Keratinocyte (primary cell): Measurements from ENCODE around the gene ASCL1. TPM values are rescaled to one million over a fixed set of nuclear protein-coding genes. Genes with fewer than 3 reads are reported as not detected.

Source experiments
- DNase-seq: peaks from one replicate; pipeline ENCODE4 v3.0.0-alpha.2; 2011; ENCODE audit warnings: low read depth, missing footprints, low spot score
- FAIRE-seq: peaks from 2 replicates; lab custom pipeline; 2011; peaks lifted over from hg19 to GRCh38; lab: Jason Lieb, UNC
- H2AFZ ChIP-seq: 2 replicates; pipeline ENCODE4 v1.6.0; 2012; ENCODE audit warnings: low read length, control low read depth, inconsistent platforms; ENCODE audit not compliant: control insufficient read depth
- H3K27ac ChIP-seq: 2 replicates; pipeline ENCODE4 v1.5.1; 2011; ENCODE audit warnings: low read length; ENCODE audit not compliant: control insufficient read depth, insufficient read depth
- H3K27me3 ChIP-seq: 3 replicates; pipeline ENCODE4 v1.6.0; 2011; ENCODE audit warnings: low read length; ENCODE audit not compliant: control insufficient read depth, insufficient read depth; ENCODE audit errors: extremely low read depth
- H3K36me3 ChIP-seq, 2 experiments: 2 replicates in 1 of 2; 3 replicates in 1 of 2; pipeline ENCODE4 v1.5.1; 2011; ENCODE audit warnings: low read length in 2 of 2, mild to moderate bottlenecking in 1 of 2; ENCODE audit not compliant: control insufficient read depth in 2 of 2, insufficient read depth in 2 of 2; ENCODE audit errors: extremely low read depth in 1 of 2
- H3K4me1 ChIP-seq: 3 replicates; pipeline ENCODE4 v1.5.1; 2011; ENCODE audit warnings: low read length; ENCODE audit not compliant: control insufficient read depth, insufficient read depth; ENCODE audit errors: extremely low read depth
- H3K4me2 ChIP-seq: 3 replicates; pipeline ENCODE4 v1.6.0; 2011; ENCODE audit warnings: low read depth, low read length; ENCODE audit not compliant: control insufficient read depth, insufficient read depth; ENCODE audit errors: extremely low read depth
- H3K4me3 ChIP-seq, 3 experiments: fragments of 200-600 bp in 1 of 3; sonication (generic) in 1 of 3; 2 replicates in 2 of 3; 3 replicates in 1 of 3; pipeline ENCODE4 v1.5.1; 2011 to 2016; ENCODE audit warnings: low read length in 3 of 3, mild to moderate bottlenecking in 3 of 3, control low read depth in 2 of 3, inconsistent platforms in 1 of 3, low read depth in 1 of 3, mixed read lengths in 1 of 3, mixed run types in 1 of 3, moderate library complexity in 1 of 3; ENCODE audit not compliant: control insufficient read depth in 2 of 3, insufficient read depth in 2 of 3; ENCODE audit errors: extremely low read depth in 1 of 3
- H3K79me2 ChIP-seq: 2 replicates; pipeline ENCODE4 v1.6.0; 2012; ENCODE audit warnings: low read length; ENCODE audit not compliant: control insufficient read depth, insufficient read depth
- H3K9ac ChIP-seq: 3 replicates; pipeline ENCODE4 v1.6.0; 2011; ENCODE audit warnings: low read length; ENCODE audit not compliant: control insufficient read depth, insufficient read depth; ENCODE audit errors: extremely low read depth
- H3K9me1 ChIP-seq: 3 replicates; pipeline ENCODE4 v1.6.0; 2011; ENCODE audit warnings: low read length; ENCODE audit not compliant: control insufficient read depth, insufficient read depth; ENCODE audit errors: extremely low read depth
- H3K9me3 ChIP-seq: 2 replicates; pipeline ENCODE4 v1.5.1; 2012; ENCODE audit warnings: low read depth, low read length; ENCODE audit not compliant: control insufficient read depth
- H4K20me1 ChIP-seq: 3 replicates; pipeline ENCODE4 v1.6.0; 2011; ENCODE audit warnings: low read length; ENCODE audit not compliant: control insufficient read depth, insufficient read depth; ENCODE audit errors: extremely low read depth
- CTCF ChIP-seq, 3 experiments: IDR thresholded peaks in 1 of 3; conservative IDR thresholded peaks in 1 of 3; optimal IDR thresholded peaks in 1 of 3; 2 replicates in 2 of 3; 3 replicates in 1 of 3; pipeline versions ENCODE3 to v1.5.1; 2011; ENCODE audit warnings: low read length in 3 of 3, mild to moderate bottlenecking in 3 of 3, moderate library complexity in 2 of 3, control low read depth in 1 of 3, inconsistent platforms in 1 of 3; ENCODE audit not compliant: insufficient read depth in 2 of 3; ENCODE audit errors: extremely low read depth in 1 of 3
- EZH2 ChIP-seq: IDR thresholded peaks from one replicate; pipeline ENCODE4 v1.6.1; 2012; ENCODE audit warnings: inconsistent platforms, mild to moderate bottlenecking, low read length, moderate library complexity
- dilution Hi-C: fragments of 300-500 bp; cut with MboI; formaldehyde crosslinking; loops from one replicate; pipeline ENCODE4 v1.7.0; 2020; ENCODE audit warnings: low sequenced_read_pairs; ENCODE audit not compliant: extremely low pct_ligation_motif_present
- polyA minus RNA-seq, 3 experiments: library from RNA; depleted of rRNA, polyadenylated mRNA; stranded (reverse); fragments of >200 nt; gene quantifications; 1 replicate in 1 of 3; 2 replicates in 1 of 3; 3 replicates in 1 of 3; pipeline ENCODE4 v1.2.3, GENCODE V29; 2011
- polyA plus RNA-seq, 5 experiments: library from polyadenylated mRNA; depleted of rRNA in 3 of 5; stranded (reverse) in 3 of 5; stranded (forward) in 1 of 5; unstranded in 1 of 5; fragments of >200 nt; gene quantifications; 1 replicate in 1 of 5; 2 replicates in 3 of 5; 3 replicates in 1 of 5; pipeline versions ENCODE4 v1.2.1 to v1.2.3, GENCODE V29; 2011 to 2012; ENCODE audit warnings: missing spikeins in 2 of 5, low read depth in 1 of 5, low replicate concordance in 1 of 5

Gene ASCL1
- polyA plus RNA-seq (0.03 TPM in 1 of 3 replicates, not detected in the others), polyA minus RNA-seq (not detected in 3 replicates)
- polyA plus RNA-seq (2011; ENCODE audit: low read depth): not detected
- not detected in 2 replicates for polyA plus RNA-seq (2011; cell fraction: cytosol; rRNA removed)
- polyA plus RNA-seq (2011; cell fraction: nucleus; rRNA removed): not detected in 2 replicates
- polyA plus RNA-seq (2012; ENCODE audit: low replicate concordance): not detected in 2 replicates
- polyA minus RNA-seq (2011; cell fraction: cytosol; rRNA and poly(A)+ RNA removed): not detected
- not detected in 2 replicates for polyA minus RNA-seq (2011; cell fraction: nucleus; rRNA and poly(A)+ RNA removed)

GRCh38 chr12:102957339-102958050, at the start of gene ASCL1:
Gene ASCL1 (plus strand): TSS chr12:102957674. CDS start chr12:102958245, 571 bp downstream.
- no peaks in the 10 kb centered on the region for H3K36me3 ChIP-seq
- dilution Hi-C loops: no loop called here
- peaks cover 89% of the 10 kb centered on the region for H3K27me3 ChIP-seq
- H3K4me1 ChIP-seq: peaks cover 3% of the 10 kb centered on the region
- TF ChIP-seq EZH2 (no peak), CTCF (optimal IDR thresholded peaks at IDR 0.05 in 1 of 3, IDR thresholded peaks at IDR 0.05 in 1 of 3, conservative IDR thresholded peaks at IDR 0.05 in 1 of 3; ENCODE audit: extremely low read depth in 1 of 3, insufficient read depth in 2 of 3, low read length in 3 of 3) (no peak)
- H3K4me3 ChIP-seq: peak within 1 kb of the TSS; percentile 18 to 61 (median 43)
- peak within 1 kb of the TSS; percentile 56 for H3K4me2 ChIP-seq
- H3K9me3 ChIP-seq: no peaks in the 10 kb centered on the region
- FAIRE-seq (no peak), DNase-seq (no peak)
- no peaks in the 10 kb centered on the region for H3K9me1 ChIP-seq
- peak within 1 kb of the TSS; percentile 33 for H2AFZ ChIP-seq
- H4K20me1 ChIP-seq: no peaks in the 10 kb centered on the region
- H3K9ac ChIP-seq: no peak within 1 kb of the TSS
- H3K79me2 ChIP-seq: no peaks in the 10 kb centered on the region
- no peak within 1 kb of the TSS for H3K27ac ChIP-seq

- Histone ChIP-seq H3K36me3 (no peaks in the 10 kb centered on the region), H3K79me2 (no peaks in the 10 kb centered on the region), H4K20me1 (no peaks in the 10 kb centered on the region), H3K27me3 (no peaks in the 10 kb centered on the region), H3K9ac (no peak overlapping the region), H3K4me1 (no peaks in the 10 kb centered on the region), H2AFZ (no peak overlapping the region), H3K9me1 (no peaks in the 10 kb centered on the region), H3K9me3 (no peaks in the 10 kb centered on the region), H3K4me2 (no peak overlapping the region), H3K27ac (no peak overlapping the region), H3K4me3 (no peak overlapping the region)
- FAIRE-seq (no peak), DNase-seq (no peak)
- TF ChIP-seq CTCF (optimal IDR thresholded peaks at IDR 0.05 in 1 of 3, IDR thresholded peaks at IDR 0.05 in 1 of 3, conservative IDR thresholded peaks at IDR 0.05 in 1 of 3; ENCODE audit: extremely low read depth in 1 of 3, insufficient read depth in 2 of 3, low read length in 3 of 3) (no peak), EZH2 (no peak)
- dilution Hi-C loops: no loop called here
Observed at GRCh38 chr12:102907918-102908317, 49.6 kb upstream of the ASCL1 start.
